HG02852 (cell line): Measurements from ENCODE around the gene ANKMY2.
"Not testable (repeated sequence)": the region's sequence is repeated elsewhere in the genome, so short reads cannot be mapped to it uniquely, and the experiment has no call there.

Experiments
- ATAC-seq: cut with Tn5 transposase; IDR thresholded peaks from one replicate; pipeline ENCODE4 v1.9.1; 2021; ENCODE audit warnings: mild to moderate bottlenecking, moderate library complexity; ENCODE audit not compliant: unreplicated experiment

The ANKMY2 gene

GRCh38 chr7:16659854-16660497 is 14.4 kb upstream of the ANKMY2 start:
- ATAC-seq, result not testable (repeated sequence)

- ATAC-seq, result no peak
Observed at GRCh38 chr7:16657656-16658279, 12.2 kb upstream of the ANKMY2 start.

GRCh38 chr7:16656141-16656540 is 10.6 kb upstream of the ANKMY2 start:
- no peak for ATAC-seq

GRCh38 chr7:16655394-16655793 is 9.8 kb upstream of the ANKMY2 start:
- ATAC-seq, result no peak

- no peak for ATAC-seq
Observed at GRCh38 chr7:16652888-16653287, 7.3 kb upstream of the ANKMY2 start.

- ATAC-seq, result no peak
Observed at GRCh38 chr7:16652240-16652583, 6.7 kb upstream of the ANKMY2 start.

- ATAC-seq, result no peak
Observed at GRCh38 chr7:16651396-16652239, 6.1 kb upstream of the ANKMY2 start.

GRCh38 chr7:16650266-16650665 is 4.7 kb upstream of the ANKMY2 start:
- no peak for ATAC-seq

- ATAC-seq, result no peak
Observed at GRCh38 chr7:16649196-16649595, 3.6 kb upstream of the ANKMY2 start.

GRCh38 chr7:16648551-16648950 is 3.0 kb upstream of the ANKMY2 start:
- ATAC-seq, result no peak

GRCh38 chr7:16647435-16647960 is 1.9 kb upstream of the ANKMY2 start:
- no peak for ATAC-seq

- ATAC-seq, result peak; percentile 1
Observed at GRCh38 chr7:16646472-16647072, 1.0 kb upstream of the ANKMY2 start.

- peak; percentile 16 for ATAC-seq
Observed at GRCh38 chr7:16644636-16645592, 640 bp downstream of the ANKMY2 start.

GRCh38 chr7:16644157-16644556 is 1.4 kb downstream of the ANKMY2 start:
- no peak for ATAC-seq

- no peak for ATAC-seq
Observed at GRCh38 chr7:16638282-16639280, 7.0 kb downstream of the ANKMY2 start.

GRCh38 chr7:16637379-16637778 is 8.2 kb downstream of the ANKMY2 start:
- no peak for ATAC-seq

- ATAC-seq, result no peak
Observed at GRCh38 chr7:16636555-16637101, 8.9 kb downstream of the ANKMY2 start.

- ATAC-seq, result no peak
Observed at GRCh38 chr7:16634271-16634738, 11.2 kb downstream of the ANKMY2 start.

- no peak for ATAC-seq
Observed at GRCh38 chr7:16630654-16631053, 14.9 kb downstream of the ANKMY2 start.
